ENCODE results near the gene XRCC1. TPM values are rescaled to one million over a fixed set of nuclear protein-coding genes. Genes with fewer than 3 reads are reported as not detected.

Gene XRCC1
- total and polyA plus RNA-seq, 7 donors = 8.8 to 31.8 (median 19.9) TPM

- intact Hi-C loops (cut with DNase I) = loop anchor here (2.0 kb wide), 1 partner anchor 19 kb away; no protein-coding TSS in a partner anchor
- whole genome bisulfite sequencing, 2 donors = 95% methylated on average over 5 of the region's 5 CpGs
- Histone ChIP-seq H3K27me3 (no peaks in the 10 kb centered on the region), H3K9me3 (no peaks in the 10 kb centered on the region), H3K27ac (no peak overlapping the region), H3K4me3 (no peak overlapping the region), H3K36me3 (peaks cover 4 to 31% (median 11%) of the 10 kb centered on the region in 4 donors), H3K4me1 (peaks cover 0 to 30% (median 18%) of the 10 kb centered on the region in 4 donors)
- DNase-seq = no peak
- TF ChIP-seq POLR2AphosphoS5 (IDR thresholded peaks at IDR 0.05) = no peak
- TF ChIP-seq, protein P1, sequence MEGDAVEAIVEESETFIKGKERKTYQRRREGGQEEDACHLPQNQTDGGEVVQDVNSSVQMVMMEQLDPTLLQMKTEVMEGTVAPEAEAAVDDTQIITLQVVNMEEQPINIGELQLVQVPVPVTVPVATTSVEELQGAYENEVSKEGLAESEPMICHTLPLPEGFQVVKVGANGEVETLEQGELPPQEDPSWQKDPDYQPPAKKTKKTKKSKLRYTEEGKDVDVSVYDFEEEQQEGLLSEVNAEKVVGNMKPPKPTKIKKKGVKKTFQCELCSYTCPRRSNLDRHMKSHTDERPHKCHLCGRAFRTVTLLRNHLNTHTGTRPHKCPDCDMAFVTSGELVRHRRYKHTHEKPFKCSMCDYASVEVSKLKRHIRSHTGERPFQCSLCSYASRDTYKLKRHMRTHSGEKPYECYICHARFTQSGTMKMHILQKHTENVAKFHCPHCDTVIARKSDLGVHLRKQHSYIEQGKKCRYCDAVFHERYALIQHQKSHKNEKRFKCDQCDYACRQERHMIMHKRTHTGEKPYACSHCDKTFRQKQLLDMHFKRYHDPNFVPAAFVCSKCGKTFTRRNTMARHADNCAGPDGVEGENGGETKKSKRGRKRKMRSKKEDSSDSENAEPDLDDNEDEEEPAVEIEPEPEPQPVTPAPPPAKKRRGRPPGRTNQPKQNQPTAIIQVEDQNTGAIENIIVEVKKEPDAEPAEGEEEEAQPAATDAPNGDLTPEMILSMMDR (IDR thresholded peaks at IDR 0.05) = no peak
- no peak for TF ChIP-seq EP300 (IDR thresholded peaks at IDR 0.05)
- TF ChIP-seq POLR2A (IDR thresholded peaks at IDR 0.05) = no peak
Measured at GRCh38 chr19:43505941-43506340, 69.4 kb downstream of the XRCC1 start.

DNA sequence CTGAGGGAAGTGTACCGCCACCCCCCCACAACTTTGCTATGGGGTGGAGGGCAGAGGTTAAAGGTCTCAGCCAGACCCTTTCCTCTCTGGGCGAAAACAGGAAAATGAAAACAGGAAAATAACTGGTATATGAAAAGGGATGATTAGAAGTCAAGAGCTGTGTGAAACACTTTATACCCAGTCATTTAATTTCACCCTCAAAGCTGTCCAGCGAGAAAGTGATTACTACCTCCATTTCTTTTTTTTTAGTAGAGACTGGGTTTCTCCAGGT, 70.2 kb downstream of the XRCC1 start:
- WGBS, 2 donors = 61 to 81% methylated on average over 3 of the region's 3 CpGs
- no peak for DNase-seq
- peak overlapping the region; percentile 94 to 96 (median 96) for H3K27ac ChIP-seq
- peak overlapping the region in 2 of 4 donors; percentile 75 to 90 for H3K4me3 ChIP-seq
- no peaks in the 10 kb centered on the region for H3K9me3 ChIP-seq
- TF ChIP-seq POLR2A (IDR thresholded peaks at IDR 0.05) (no peak), POLR2AphosphoS5 (IDR thresholded peaks at IDR 0.05) (no peak), EP300 (IDR thresholded peaks at IDR 0.05) (no peak)
- TF ChIP-seq, protein P1 (IDR thresholded peaks at IDR 0.05) = no peak
- H3K4me1 ChIP-seq = peaks cover 0 to 30% (median 18%) of the 10 kb centered on the region in 4 donors
- H3K36me3 ChIP-seq = peaks cover 0 to 25% (median 9%) of the 10 kb centered on the region in 4 donors
- intact Hi-C loops (cut with DNase I) = loop anchor here (2.0 kb wide), 1 partner anchor 20 kb away; no protein-coding TSS in a partner anchor
- H3K27me3 ChIP-seq = no peaks in the 10 kb centered on the region

DNA sequence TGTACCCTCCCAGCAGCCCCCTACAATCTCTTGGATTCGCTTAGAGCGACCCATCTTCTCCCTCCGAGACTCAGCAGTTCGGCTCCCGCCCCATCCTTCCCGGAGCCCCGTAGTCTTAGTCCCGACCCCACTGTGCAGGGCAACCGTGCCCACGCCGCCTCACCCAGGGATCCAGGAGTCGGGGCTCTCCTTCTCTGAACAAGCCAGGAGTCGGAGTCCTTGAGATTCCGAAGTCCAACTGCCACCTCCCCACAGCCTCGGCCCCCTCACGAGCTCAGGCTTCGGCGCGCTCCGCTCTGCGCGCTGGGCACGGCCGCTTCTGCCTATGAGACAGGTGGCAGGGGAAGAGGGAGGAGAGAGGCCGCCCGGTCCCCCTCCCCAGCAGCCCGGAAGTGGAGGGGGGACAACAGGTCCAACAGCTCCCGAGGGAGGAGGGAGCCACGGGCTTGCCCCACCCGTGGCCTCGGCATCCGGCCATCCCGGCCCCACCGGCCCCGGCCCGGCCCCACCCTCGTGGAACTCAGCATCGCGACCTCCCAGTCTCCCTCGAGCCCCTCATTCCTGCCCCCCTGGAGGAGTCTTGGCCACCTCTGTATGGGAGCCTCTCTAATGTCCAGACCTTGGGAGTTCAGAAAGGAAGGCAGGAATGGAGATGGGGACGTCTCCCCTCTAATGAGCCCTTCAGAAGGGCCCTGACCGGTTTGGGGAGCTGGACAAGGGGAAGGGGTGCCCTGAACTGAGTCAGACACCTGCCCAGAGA, 70.7 kb downstream of the XRCC1 start, which contains the start of gene PHLDB3:
Gene PHLDB3, minus strand, starts transcription at position 321 of the 760 bp plus-strand sequence. CDS start 628 bp downstream, outside the sequence.
- no peaks in the 10 kb centered on the region for H3K9me3 ChIP-seq
- DNase-seq = peak; percentile 76
- H3K27me3 ChIP-seq = no peaks in the 10 kb centered on the region
- H3K27ac ChIP-seq = peak within 1 kb of the TSS; percentile 94 to 96 (median 96)
- intact Hi-C loops (cut with DNase I) = loop anchor here (1.0 to 5.0 kb wide), 4 partner anchors 20 to 57 kb away; no protein-coding TSS in a partner anchor
- 1 to 3% methylated on average over 42 of the region's 42 CpGs for WGBS, 2 donors
- H3K4me1 ChIP-seq = peaks cover 0 to 30% (median 18%) of the 10 kb centered on the region in 4 donors
- H3K36me3 ChIP-seq = peaks cover 0 to 20% (median 7%) of the 10 kb centered on the region in 4 donors
- peak within 1 kb of the TSS; percentile 64 to 90 (median 70) for H3K4me3 ChIP-seq
- TF ChIP-seq, protein P1 (IDR thresholded peaks at IDR 0.05) = no peak

GRCh38 chr19:43503501-43504425, 71.6 kb downstream of the XRCC1 start:
- Histone ChIP-seq H3K36me3 (peaks cover 0 to 15% (median 5%) of the 10 kb centered on the region in 4 donors), H3K27me3 (no peaks in the 10 kb centered on the region), H3K4me1 (peaks cover 0 to 34% (median 21%) of the 10 kb centered on the region in 4 donors), H3K27ac (peak overlapping the region; percentile 94 to 96 (median 96)), H3K9me3 (no peaks in the 10 kb centered on the region), H3K4me3 (peak overlapping the region; percentile 64 to 90 (median 70))
- peak; percentile 98 for DNase-seq
- 1 to 2% methylated on average over 64 of the region's 64 CpGs for WGBS, 2 donors
- peak; percentile 71 to 86 (median 76) for TF ChIP-seq POLR2AphosphoS5 (IDR thresholded peaks at IDR 0.05)
- TF ChIP-seq EP300 (IDR thresholded peaks at IDR 0.05) = no peak
- TF ChIP-seq, protein P1 (IDR thresholded peaks at IDR 0.05) = no peak
- peak; percentile 26 to 48 for TF ChIP-seq POLR2A (IDR thresholded peaks at IDR 0.05)
- intact Hi-C loops (cut with DNase I) = loop anchor here (1.0 to 5.0 kb wide), 4 partner anchors 21 to 56 kb away; no protein-coding TSS in a partner anchor
